ENCODE measurements around the gene RGS6.

Gene RGS6

DNA sequence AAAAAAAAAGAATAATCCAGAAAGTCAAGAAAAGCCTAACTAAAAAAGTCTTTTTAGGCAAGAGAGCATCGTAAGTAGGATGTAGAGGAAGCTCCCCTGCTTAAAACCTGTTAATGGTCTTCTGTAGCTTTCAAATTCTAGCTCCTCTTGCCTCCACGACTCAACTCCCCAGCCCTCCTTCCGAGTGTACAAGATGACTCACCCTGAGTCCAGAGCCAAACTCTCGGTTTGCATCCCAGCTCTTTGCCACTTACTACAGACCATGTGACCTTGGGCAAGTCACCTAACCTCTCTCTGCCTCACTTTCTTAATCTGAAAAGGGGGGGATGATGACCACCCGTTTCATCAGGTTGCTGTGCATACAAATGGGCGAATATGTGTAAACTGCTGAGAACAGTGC lies 501.3 kb downstream of the RGS6 start:
- no peak for DNase-seq (ENCODE audit: low spot score)
- TF ChIP-seq, protein P1, sequence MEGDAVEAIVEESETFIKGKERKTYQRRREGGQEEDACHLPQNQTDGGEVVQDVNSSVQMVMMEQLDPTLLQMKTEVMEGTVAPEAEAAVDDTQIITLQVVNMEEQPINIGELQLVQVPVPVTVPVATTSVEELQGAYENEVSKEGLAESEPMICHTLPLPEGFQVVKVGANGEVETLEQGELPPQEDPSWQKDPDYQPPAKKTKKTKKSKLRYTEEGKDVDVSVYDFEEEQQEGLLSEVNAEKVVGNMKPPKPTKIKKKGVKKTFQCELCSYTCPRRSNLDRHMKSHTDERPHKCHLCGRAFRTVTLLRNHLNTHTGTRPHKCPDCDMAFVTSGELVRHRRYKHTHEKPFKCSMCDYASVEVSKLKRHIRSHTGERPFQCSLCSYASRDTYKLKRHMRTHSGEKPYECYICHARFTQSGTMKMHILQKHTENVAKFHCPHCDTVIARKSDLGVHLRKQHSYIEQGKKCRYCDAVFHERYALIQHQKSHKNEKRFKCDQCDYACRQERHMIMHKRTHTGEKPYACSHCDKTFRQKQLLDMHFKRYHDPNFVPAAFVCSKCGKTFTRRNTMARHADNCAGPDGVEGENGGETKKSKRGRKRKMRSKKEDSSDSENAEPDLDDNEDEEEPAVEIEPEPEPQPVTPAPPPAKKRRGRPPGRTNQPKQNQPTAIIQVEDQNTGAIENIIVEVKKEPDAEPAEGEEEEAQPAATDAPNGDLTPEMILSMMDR (IDR thresholded peaks at IDR 0.05; ENCODE audit: extremely low read depth, insufficient read depth, missing control alignments): no peak
- in situ Hi-C loops (cut with MboI; ENCODE audit: low pct_unique_long_range_greater_than_20kb, low sequenced_read_pairs, unreplicated experiment): no loop called here

DNA sequence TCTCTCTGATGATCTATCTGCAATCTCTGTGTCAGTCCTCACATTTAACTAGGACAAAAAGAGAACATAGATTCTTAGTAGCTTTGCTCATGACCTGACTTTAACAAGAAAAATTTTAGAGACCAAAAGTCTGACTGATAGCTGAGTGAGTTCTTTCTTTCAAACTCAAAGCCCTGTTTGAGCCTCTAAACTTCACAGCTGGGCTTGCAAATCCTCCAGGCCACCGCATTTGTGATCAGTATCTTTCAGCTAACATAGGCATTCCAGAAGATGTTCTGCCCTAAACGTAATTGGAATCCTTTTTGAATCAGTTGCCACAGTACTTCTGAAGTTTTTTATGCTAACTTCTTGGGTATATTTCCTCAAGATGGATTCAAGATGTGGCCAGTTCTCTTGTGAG lies 502.6 kb downstream of the RGS6 start:
- TF ChIP-seq, protein P1 (IDR thresholded peaks at IDR 0.05; ENCODE audit: extremely low read depth, insufficient read depth, missing control alignments): no peak
- no peak for DNase-seq (ENCODE audit: low spot score)
- in situ Hi-C loops (cut with MboI; ENCODE audit: low pct_unique_long_range_greater_than_20kb, low sequenced_read_pairs, unreplicated experiment): no loop called here

DNA sequence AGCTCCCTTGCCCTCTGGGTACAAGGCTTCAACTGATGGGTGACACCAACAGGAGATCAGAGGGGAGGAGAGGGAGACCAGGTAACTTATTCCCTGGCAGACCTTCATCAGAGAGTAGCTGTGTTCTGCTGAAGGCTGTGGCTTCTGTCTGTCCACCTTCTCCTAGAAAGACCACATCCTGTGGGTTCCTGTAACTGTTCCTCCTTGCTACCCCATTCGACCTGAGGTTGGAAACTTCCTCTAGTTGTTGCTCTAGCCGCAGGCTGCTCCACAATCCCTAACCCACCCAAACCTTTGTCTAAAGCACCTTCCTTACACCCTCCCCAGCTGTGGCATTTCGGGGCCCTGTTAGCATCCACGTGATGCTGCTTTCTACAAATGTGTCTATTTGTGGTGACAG lies 507.5 kb downstream of the RGS6 start:
- in situ Hi-C loops (cut with MboI; ENCODE audit: low pct_unique_long_range_greater_than_20kb, low sequenced_read_pairs, unreplicated experiment): no loop called here
- TF ChIP-seq, protein P1 (IDR thresholded peaks at IDR 0.05; ENCODE audit: extremely low read depth, insufficient read depth, missing control alignments): no peak
- no peak for DNase-seq (ENCODE audit: low spot score)

DNA sequence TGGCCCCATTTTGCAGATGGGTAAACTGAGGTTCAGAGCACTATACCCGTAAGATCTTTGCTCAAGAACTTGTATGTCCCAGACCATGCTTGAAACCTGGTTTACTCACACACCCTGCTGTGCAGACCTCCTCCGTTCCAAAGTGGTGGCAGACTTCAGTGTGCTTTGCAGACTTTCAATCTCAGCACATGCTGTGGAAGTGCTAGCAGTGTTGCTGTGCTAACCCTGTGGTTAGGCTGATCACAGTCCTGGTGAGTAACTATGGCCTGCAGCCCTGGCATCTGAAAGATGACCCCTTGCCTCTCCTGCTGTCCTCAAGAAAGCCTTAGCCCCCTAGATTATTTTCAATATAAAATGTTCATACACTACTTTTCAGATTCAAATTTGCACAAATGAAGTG lies 511.0 kb downstream of the RGS6 start:
- no peak for DNase-seq (ENCODE audit: low spot score)
- TF ChIP-seq, protein P1 (IDR thresholded peaks at IDR 0.05; ENCODE audit: extremely low read depth, insufficient read depth, missing control alignments): no peak
- in situ Hi-C loops (cut with MboI; ENCODE audit: low pct_unique_long_range_greater_than_20kb, low sequenced_read_pairs, unreplicated experiment): no loop called here

DNA sequence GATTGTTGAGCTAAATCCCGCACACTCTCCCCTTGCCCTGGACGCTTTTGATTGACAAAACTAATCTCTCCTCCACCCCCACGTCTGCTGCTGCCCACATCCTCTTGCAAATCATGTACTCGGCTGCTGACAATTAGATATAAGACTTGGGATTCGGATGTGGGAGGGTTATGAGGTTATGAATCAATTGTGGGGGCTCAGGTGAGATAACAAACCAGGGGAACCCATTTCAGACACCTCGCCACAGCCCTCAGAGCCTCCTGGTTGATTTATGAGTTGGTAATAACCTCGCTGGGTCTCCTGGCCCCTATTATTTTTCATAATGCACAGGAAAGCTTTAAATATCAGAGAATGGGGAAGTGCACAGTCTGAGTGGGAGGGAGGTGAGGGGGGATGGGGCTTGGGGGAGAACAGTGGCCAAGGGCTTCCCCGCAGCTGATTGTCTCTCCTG lies 511.8 kb downstream of the RGS6 start:
- peak; percentile 30 for DNase-seq (ENCODE audit: low spot score)
- in situ Hi-C loops (cut with MboI; ENCODE audit: low pct_unique_long_range_greater_than_20kb, low sequenced_read_pairs, unreplicated experiment): no loop called here
- TF ChIP-seq, protein P1 (IDR thresholded peaks at IDR 0.05; ENCODE audit: extremely low read depth, insufficient read depth, missing control alignments): no peak

DNA sequence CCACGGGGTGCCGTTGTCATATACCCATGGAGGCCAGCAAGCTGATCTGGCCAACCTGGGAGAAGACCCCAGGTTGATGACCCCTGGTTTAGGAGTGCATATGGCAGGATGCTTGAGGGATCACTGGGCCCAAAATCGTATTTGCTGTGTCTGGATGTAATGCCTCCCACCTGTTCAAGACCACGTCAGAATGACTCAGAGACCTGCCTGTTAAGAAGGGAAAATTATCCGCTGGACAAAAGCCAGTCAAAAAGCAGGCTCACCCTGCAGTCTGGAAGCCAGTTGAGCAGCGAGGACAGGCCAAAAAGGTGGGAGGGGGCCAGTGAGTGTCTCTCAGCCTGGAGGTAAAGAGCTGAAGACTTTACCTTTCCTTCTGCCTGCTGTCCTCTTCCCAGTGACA lies 512.5 kb downstream of the RGS6 start:
- DNase-seq (ENCODE audit: low spot score): no peak
- TF ChIP-seq, protein P1 (IDR thresholded peaks at IDR 0.05; ENCODE audit: extremely low read depth, insufficient read depth, missing control alignments): no peak
- in situ Hi-C loops (cut with MboI; ENCODE audit: low pct_unique_long_range_greater_than_20kb, low sequenced_read_pairs, unreplicated experiment): no loop called here

DNA sequence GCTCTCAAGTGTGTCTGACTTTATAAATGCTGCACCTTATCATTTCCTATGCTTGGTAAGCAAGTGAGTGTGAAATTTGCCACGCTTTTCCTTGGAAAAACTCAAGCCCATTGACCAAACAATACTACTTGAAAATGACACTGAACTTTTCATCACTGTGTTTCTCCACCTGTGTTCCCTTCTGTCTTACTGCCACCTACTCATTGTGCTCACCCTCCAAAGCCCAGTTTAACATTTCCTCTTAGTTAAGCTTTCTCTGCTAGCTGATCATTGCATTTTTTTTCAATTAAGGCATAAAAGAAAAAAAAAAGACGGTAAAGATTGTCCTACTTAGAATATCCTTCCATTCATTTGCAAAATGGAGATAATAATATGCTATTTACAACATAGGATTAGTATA lies 516.0 kb downstream of the RGS6 start:
- in situ Hi-C loops (cut with MboI; ENCODE audit: low pct_unique_long_range_greater_than_20kb, low sequenced_read_pairs, unreplicated experiment): no loop called here
- TF ChIP-seq, protein P1 (IDR thresholded peaks at IDR 0.05; ENCODE audit: extremely low read depth, insufficient read depth, missing control alignments): no peak
- DNase-seq (ENCODE audit: low spot score): no peak

Measured in GM13977 (cell line).